H9 (cell line): ENCODE data around the gene DMBT1. TPM values are rescaled to one million over a fixed set of nuclear protein-coding genes. Genes with fewer than 3 reads are reported as not detected.

Source experiments
- DNase-seq: peaks from one replicate; pipeline ENCODE4 v3.0.0-alpha.2; 2017
- H2AFZ ChIP-seq: one replicate; pipeline ENCODE4 v1.6.1; 2013; ENCODE audit warnings: mild to moderate bottlenecking, low read length, control low read depth, moderate library complexity
- H2AK5ac ChIP-seq: 2 replicates; pipeline ENCODE4 v1.6.1; 2013; ENCODE audit warnings: low read length, control low read depth, mixed read lengths; ENCODE audit not compliant: insufficient read length
- H2BK120ac ChIP-seq: one replicate; pipeline ENCODE4 v1.6.1; 2013; ENCODE audit warnings: low read depth, mild to moderate bottlenecking, low read length, control low read depth, inconsistent platforms; ENCODE audit not compliant: poor library complexity, severe bottlenecking
- H2BK12ac ChIP-seq: 2 replicates; pipeline ENCODE4 v1.6.1; 2013; ENCODE audit warnings: low read length, control low read depth, mixed read lengths, low read depth; ENCODE audit not compliant: insufficient read length
- H2BK15ac ChIP-seq: 2 replicates; pipeline ENCODE4 v1.6.1; 2013; ENCODE audit warnings: low read depth, low read length, control low read depth
- H2BK20ac ChIP-seq: one replicate; pipeline ENCODE4 v1.6.1; 2013; ENCODE audit warnings: low read depth, mild to moderate bottlenecking, low read length, control low read depth, inconsistent platforms; ENCODE audit not compliant: poor library complexity, severe bottlenecking
- H2BK5ac ChIP-seq: 2 replicates; pipeline ENCODE4 v1.6.1; 2013; ENCODE audit warnings: low read length, control low read depth, mixed read lengths; ENCODE audit not compliant: insufficient read length
- H3K14ac ChIP-seq: 2 replicates; pipeline ENCODE4 v1.6.1; 2013; ENCODE audit warnings: low read length, control low read depth; ENCODE audit not compliant: insufficient read depth
- H3K18ac ChIP-seq: 2 replicates; pipeline ENCODE4 v1.6.1; 2013; ENCODE audit warnings: low read depth, mild to moderate bottlenecking, mixed read lengths, low read length, control low read depth; ENCODE audit not compliant: insufficient read length
- H3K23ac ChIP-seq: 2 replicates; pipeline ENCODE4 v1.6.1; 2013; ENCODE audit warnings: low read length, control low read depth, mixed read lengths, low read depth; ENCODE audit not compliant: insufficient read length
- H3K23me2 ChIP-seq: 2 replicates; pipeline ENCODE4 v1.6.1; 2013; ENCODE audit warnings: low read depth, mild to moderate bottlenecking, mixed read lengths, low read length, control low read depth; ENCODE audit not compliant: insufficient read length, poor library complexity, severe bottlenecking
- H3K27ac ChIP-seq: 2 replicates; pipeline ENCODE4 v1.5.1; 2013; ENCODE audit warnings: low read length, control low read depth, mixed read lengths, low read depth; ENCODE audit not compliant: insufficient read length
- H3K27me3 ChIP-seq: 2 replicates; pipeline ENCODE4 v1.6.1; 2013; ENCODE audit warnings: low read length, control low read depth, inconsistent platforms; ENCODE audit not compliant: insufficient read depth
- H3K4ac ChIP-seq: 2 replicates; pipeline ENCODE4 v1.6.1; 2013; ENCODE audit warnings: low read depth, mild to moderate bottlenecking, control low read depth, inconsistent platforms, low read length, moderate library complexity
- H3K4me1 ChIP-seq: 2 replicates; pipeline ENCODE4 v1.6.1; 2013; ENCODE audit warnings: low read length, control low read depth, inconsistent platforms; ENCODE audit not compliant: insufficient read depth
- H3K4me2 ChIP-seq: 2 replicates; pipeline ENCODE4 v1.6.1; 2013; ENCODE audit warnings: low read length, control low read depth, mixed read lengths; ENCODE audit not compliant: insufficient read length, insufficient read depth
- H3K56ac ChIP-seq: 2 replicates; pipeline ENCODE4 v1.6.1; 2013; ENCODE audit warnings: low read depth, mild to moderate bottlenecking, mixed read lengths, low read length, control low read depth; ENCODE audit not compliant: insufficient read length
- H3K79me1 ChIP-seq: 2 replicates; pipeline ENCODE4 v1.6.1; 2013; ENCODE audit warnings: low read depth, mild to moderate bottlenecking, moderate library complexity, low read length, control low read depth, inconsistent platforms; ENCODE audit not compliant: insufficient read depth, poor library complexity, severe bottlenecking
- H3K79me2 ChIP-seq: 2 replicates; pipeline ENCODE4 v1.6.1; 2013; ENCODE audit warnings: low read length, control low read depth, inconsistent platforms; ENCODE audit not compliant: insufficient read depth
- H3K9ac ChIP-seq: 2 replicates; pipeline ENCODE4 v1.6.1; 2013; ENCODE audit warnings: low read length, control low read depth, mixed read lengths; ENCODE audit not compliant: insufficient read length; ENCODE audit errors: extremely low read depth
- H3K9me3 ChIP-seq: one replicate; pipeline ENCODE4 v1.6.1; 2013; ENCODE audit warnings: low read depth, low read length, inconsistent platforms; ENCODE audit not compliant: control insufficient read depth
- H3T11ph ChIP-seq: one replicate; pipeline ENCODE4 v1.6.1; 2013; ENCODE audit warnings: mild to moderate bottlenecking, low read length, control low read depth, inconsistent platforms
- H4K20me1 ChIP-seq: one replicate; pipeline ENCODE4 v1.6.1; 2013; ENCODE audit not compliant: control insufficient read depth, insufficient read length, insufficient read depth
- H4K5ac ChIP-seq: 2 replicates; pipeline ENCODE4 v1.6.1; 2013; ENCODE audit warnings: low read depth, mild to moderate bottlenecking, mixed read lengths, low read length, control low read depth; ENCODE audit not compliant: insufficient read length
- H4K8ac ChIP-seq: replicated peaks from 2 replicates; pipeline ENCODE4 v1.6.1; 2013; ENCODE audit warnings: low read length, control low read depth, mixed read lengths, low read depth; ENCODE audit not compliant: insufficient read length
- H4K91ac ChIP-seq: 2 replicates; pipeline ENCODE4 v1.6.1; 2013; ENCODE audit warnings: low read depth, mild to moderate bottlenecking, moderate library complexity, mixed read lengths, low read length, control low read depth; ENCODE audit not compliant: insufficient read length
- H3K27ac Mint-ChIP-seq, 3 experiments: 2 replicates in 2 of 3; 3 replicates in 1 of 3; pipeline ENCODE4 v1.8.0; 2020 to 2021; ENCODE audit warnings: mixed read lengths in 3 of 3, mild to moderate bottlenecking in 1 of 3, moderate library complexity in 1 of 3
- H3K27me3 Mint-ChIP-seq: 2 replicates; pipeline ENCODE4 v1.8.0; 2021; ENCODE audit warnings: low read depth, mild to moderate bottlenecking, moderate library complexity, mixed read lengths
- H3K36me3 Mint-ChIP-seq, 3 experiments: 2 replicates in 2 of 3; 3 replicates in 1 of 3; pipeline ENCODE4 v1.8.0; 2020 to 2021; ENCODE audit warnings: low read depth in 3 of 3, mixed read lengths in 3 of 3; ENCODE audit not compliant: insufficient read depth in 1 of 3
- H3K4me1 Mint-ChIP-seq, 2 experiments: 2 replicates each; pipeline ENCODE4 v1.8.0; 2020; ENCODE audit warnings: mixed read lengths in 2 of 2
- H3K4me3 Mint-ChIP-seq, 2 experiments: 2 replicates in 1 of 2; 3 replicates in 1 of 2; pipeline ENCODE4 v1.8.0; 2020 to 2021; ENCODE audit warnings: mild to moderate bottlenecking in 2 of 2, mixed read lengths in 2 of 2, moderate library complexity in 1 of 2
- H3K9me3 Mint-ChIP-seq, 2 experiments: 2 replicates in 1 of 2; 3 replicates in 1 of 2; pipeline ENCODE4 v1.8.0; 2020; ENCODE audit warnings: mild to moderate bottlenecking in 2 of 2, mixed read lengths in 2 of 2, moderate library complexity in 1 of 2
- CTCF ChIP-seq: fragments of 200-600 bp; sonication (generic); conservative IDR thresholded peaks from 3 replicates; pipeline ENCODE4 v1.8.0; 2021; ENCODE audit warnings: antibody characterized with exemption, mild to moderate bottlenecking
- WGBS: extraction: QIAGEN DNeasy Blood & Tissue Kit; methylation state at CpG from one replicate; pipeline ENCODE4 v1.1.7; 2013; ENCODE audit warnings: missing lambda C conversion rate, low lambda C conversion rate, mixed read lengths; ENCODE audit not compliant: insufficient read length; ENCODE audit errors: extremely low coverage; 5-methylcytosine and 5-hydroxymethylcytosine counted together
- total RNA-seq: library from RNA; stranded (reverse); gene quantifications from 2 replicates; pipeline ENCODE4 v1.2.1, GENCODE V29; 2021

Gene DMBT1
- total RNA-seq, 1 experiment from 2014 or later: 0.04 TPM

- Mint-ChIP-seq H3K9me3 (no peaks in the 10 kb centered on the region), H3K4me3 (no peak overlapping the region), H3K27ac (no peak overlapping the region), H3K4me1 (peaks cover 8 to 15% of the 10 kb centered on the region in 2 experiments; a peak in 3 of 4 replicates), H3K36me3 (no peaks in the 10 kb centered on the region), H3K27me3 (no peaks in the 10 kb centered on the region)
- no peaks in the 10 kb centered on the region for H3K23me2 ChIP-seq
- H2BK5ac ChIP-seq: no peak overlapping the region
- H2AK5ac ChIP-seq: no peak overlapping the region
- no peaks in the 10 kb centered on the region for H3K79me1 ChIP-seq
- no peak overlapping the region for H2AFZ ChIP-seq
- peaks cover 3% of the 10 kb centered on the region; the same call in 1 of the 2 replicates for H3K4me1 ChIP-seq
- H2BK12ac ChIP-seq: no peak overlapping the region
- no peak overlapping the region for H3K14ac ChIP-seq
- H3K79me2 ChIP-seq: no peaks in the 10 kb centered on the region
- H3K27ac ChIP-seq: no peak overlapping the region
- no peak overlapping the region for H4K5ac ChIP-seq
- H3K4me2 ChIP-seq: no peak overlapping the region
- no peak overlapping the region for H3K9ac ChIP-seq
- TF ChIP-seq CTCF: no peak
- no peak overlapping the region for H3K23ac ChIP-seq
- H3K4ac ChIP-seq: no peak overlapping the region
- no peaks in the 10 kb centered on the region for H3K9me3 ChIP-seq
- no peak overlapping the region for H2BK15ac ChIP-seq
- H4K8ac ChIP-seq: no peak overlapping the region
- no peak overlapping the region for H2BK120ac ChIP-seq
- no peak overlapping the region for H3K18ac ChIP-seq
- H4K91ac ChIP-seq: no peak overlapping the region
- DNase-seq: no peak
- H3K27me3 ChIP-seq: no peaks in the 10 kb centered on the region
- no peak overlapping the region for H2BK20ac ChIP-seq
- no CpG with 5 or more reads among the region's 2 CpGs for WGBS
- no peaks in the 10 kb centered on the region for H4K20me1 ChIP-seq
- no peak overlapping the region for H3T11ph ChIP-seq
- H3K56ac ChIP-seq: no peak overlapping the region
Observed at GRCh38 chr10:122669045-122669444, 108.5 kb downstream of the DMBT1 start.
